Retinal pigment epithelial cell (primary cell): Measurements from ENCODE around the gene KIF5A.
"Not testable (repeated sequence)": the region's sequence is repeated elsewhere in the genome, so short reads cannot be mapped to it uniquely, and the experiment has no call there.

Experiments
- DNase-seq: peaks from one replicate; pipeline ENCODE4 v3.0.0-alpha.2; 2010; ENCODE audit warnings: low read depth
- H3K4me3 ChIP-seq: 2 replicates; pipeline ENCODE4 v1.5.1; 2011; ENCODE audit warnings: mild to moderate bottlenecking, low read length, control low read depth, moderate library complexity
- CTCF ChIP-seq: conservative IDR thresholded peaks from 2 replicates; pipeline ENCODE4 v1.5.1; 2011; ENCODE audit warnings: low read depth, low read length, control low read depth, inconsistent platforms

The KIF5A gene

GRCh38 chr12:57513266-57513665, 36.6 kb upstream of the KIF5A start:
- no peak for DNase-seq
- no peak for TF ChIP-seq CTCF

GRCh38 chr12:57513677-57514076, 36.2 kb upstream of the KIF5A start:
- DNase-seq, result not testable (repeated sequence)

More at GRCh38 chr12:57513266-57513665, 36.6 kb upstream of the KIF5A start:
- no peak overlapping the region for H3K4me3 ChIP-seq

GRCh38 chr12:57514246-57514645, 35.6 kb upstream of the KIF5A start:
- H3K4me3 ChIP-seq, DNase-seq: not testable (repeated sequence)

More at GRCh38 chr12:57513677-57514076, 36.2 kb upstream of the KIF5A start:
- H3K4me3 ChIP-seq, result not testable (repeated sequence)

- H3K4me3 ChIP-seq, result no peak overlapping the region
These were observed 35.0 kb upstream of the KIF5A start for GRCh38 chr12:57514720-57515407.

GRCh38 chr12:57515408-57515933, 34.4 kb upstream of the KIF5A start:
- TF ChIP-seq CTCF, result no peak
- no peak overlapping the region for H3K4me3 ChIP-seq
- DNase-seq, result no peak

More at GRCh38 chr12:57514720-57515407, 35.0 kb upstream of the KIF5A start:
- DNase-seq, result no peak
- TF ChIP-seq CTCF, result no peak

GRCh38 chr12:57515934-57516541, 33.8 kb upstream of the KIF5A start:
- H3K4me3 ChIP-seq, result no peak overlapping the region
- no peak for TF ChIP-seq CTCF
- DNase-seq, result no peak

GRCh38 chr12:57516617-57517153, 33.2 kb upstream of the KIF5A start:
- no peak for DNase-seq
- no peak overlapping the region for H3K4me3 ChIP-seq
- TF ChIP-seq CTCF, result no peak

GRCh38 chr12:57517187-57517586, 32.7 kb upstream of the KIF5A start:
- DNase-seq, result no peak
- no peak for TF ChIP-seq CTCF
- no peak overlapping the region for H3K4me3 ChIP-seq

- not testable (repeated sequence) for DNase-seq
These were observed 32.1 kb upstream of the KIF5A start for GRCh38 chr12:57517718-57518117.

More at GRCh38 chr12:57517718-57518117, 32.1 kb upstream of the KIF5A start:
- peak overlapping the region; percentile 100 for H3K4me3 ChIP-seq
